Inferior parietal cortex (tissue), 1 donor: Measurements from ENCODE around the gene CDK2AP2.
"Not testable (repeated sequence)": the region's sequence is repeated elsewhere in the genome, so short reads cannot be mapped to it uniquely, and the experiment has no call there.

Experiments used
- DNase-seq: peaks from one replicate; pipeline ENCODE4 v3.0.0-alpha.2; 2016; ENCODE audit errors: extremely low spot score

The CDK2AP2 gene

DNA sequence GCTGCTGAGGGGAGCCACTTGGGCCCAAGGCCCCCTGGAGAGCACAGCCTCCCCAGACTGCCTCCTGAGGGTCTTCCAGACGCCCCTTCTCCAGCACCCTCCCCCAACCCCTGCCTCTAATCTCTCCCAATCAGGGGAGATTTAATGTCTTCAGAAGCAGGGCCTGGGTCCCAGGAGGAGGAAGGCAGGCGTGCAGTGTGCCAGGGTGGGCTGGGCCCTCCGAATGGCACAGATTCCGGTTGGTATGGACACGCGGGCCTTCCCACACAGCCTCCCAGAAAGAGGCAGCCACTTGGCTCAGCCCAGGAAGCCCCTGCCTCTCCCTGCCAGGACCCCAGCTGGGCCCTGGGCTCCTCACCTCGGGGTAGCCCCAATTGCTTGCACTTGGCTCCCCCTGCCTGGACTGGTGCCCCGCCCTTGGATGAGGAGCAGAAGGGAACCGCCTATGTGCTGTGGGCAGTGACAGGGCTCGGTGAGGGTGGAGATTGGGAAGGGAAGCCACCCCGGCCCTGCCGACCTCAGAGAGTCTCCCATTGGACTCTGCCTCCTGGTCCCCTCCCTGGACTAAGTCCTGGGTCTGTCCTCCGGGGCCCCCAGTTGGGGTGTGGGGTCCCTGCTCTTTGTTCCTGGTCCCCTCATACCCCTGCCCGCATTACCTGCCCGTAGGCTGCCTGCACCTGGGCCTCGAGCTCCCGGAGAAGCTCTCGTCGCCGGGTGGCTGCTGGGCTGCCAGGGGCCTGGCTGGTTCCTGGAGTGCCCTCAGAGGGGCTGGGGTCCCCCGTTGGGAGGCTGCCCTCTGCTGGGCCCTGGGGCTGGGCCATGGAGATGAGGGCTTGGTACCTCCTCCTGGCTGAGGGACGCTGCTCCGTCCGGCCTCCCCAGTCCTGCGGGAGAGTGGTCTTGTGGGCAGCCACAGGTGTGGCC, 15.9 kb upstream of the CDK2AP2 start:
- DNase-seq: no peak

DNA sequence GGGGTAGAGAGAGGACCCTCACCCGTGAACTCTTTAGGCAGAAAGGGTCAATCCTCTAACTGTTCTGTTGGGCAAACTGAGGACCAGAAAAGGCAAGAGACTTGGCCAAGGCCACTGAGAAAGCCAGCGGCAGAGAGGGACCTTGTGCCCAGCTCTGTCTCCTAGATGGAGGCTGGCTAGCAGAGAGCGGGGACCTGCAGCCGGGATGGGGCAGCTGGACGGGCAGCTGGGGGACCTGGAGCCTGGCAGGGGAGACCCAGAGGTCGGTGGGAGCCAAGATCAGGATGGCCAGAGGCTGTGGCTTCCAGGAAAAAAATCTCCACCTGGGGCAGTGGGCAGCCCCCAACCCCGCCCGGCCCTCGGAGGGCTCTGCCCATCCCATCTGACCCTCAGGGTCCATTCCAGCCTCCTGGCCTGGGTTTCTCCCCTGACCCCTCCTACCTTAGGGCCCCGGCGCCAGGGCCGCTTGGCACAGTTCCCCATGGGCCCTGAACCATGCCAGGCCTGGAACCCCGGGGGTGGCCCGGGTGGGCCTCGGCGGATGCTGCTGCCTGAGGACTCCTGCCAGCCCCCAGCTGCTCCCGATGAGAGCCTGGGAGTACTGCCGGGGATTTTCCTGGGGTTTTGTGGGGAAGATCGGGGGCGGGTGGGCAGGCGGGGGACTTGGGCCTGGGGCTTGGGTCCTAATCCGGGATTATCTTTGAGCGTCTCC, 15.0 kb upstream of the CDK2AP2 start, which contains the start of gene CABP2:
TSS of gene CABP2 (minus strand) at position 603 of the 712 bp plus-strand sequence. CDS start at position 483, 120 bp downstream.
- DNase-seq: no peak

DNA sequence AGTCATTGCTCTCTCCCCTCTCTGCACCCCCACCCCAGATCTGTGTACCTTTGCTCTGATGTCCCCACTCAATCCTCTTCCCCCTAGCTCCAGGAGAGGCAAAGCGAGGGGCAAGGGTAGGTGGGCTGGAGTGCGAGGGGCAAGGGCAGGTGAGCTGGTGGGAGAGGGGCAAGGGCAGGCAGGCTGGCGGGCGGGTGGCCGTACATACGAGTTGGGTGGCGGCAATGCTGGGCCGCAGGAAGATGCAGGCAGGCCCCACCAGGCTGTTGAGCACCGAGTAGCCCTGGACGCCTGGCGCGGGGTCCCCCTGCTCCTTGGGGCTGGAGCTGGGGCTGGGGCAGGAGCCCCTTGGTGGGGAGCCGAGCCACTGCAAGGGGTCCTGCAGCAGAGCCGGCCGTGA, 14.4 kb upstream of the CDK2AP2 start:
- no peak for DNase-seq

DNA sequence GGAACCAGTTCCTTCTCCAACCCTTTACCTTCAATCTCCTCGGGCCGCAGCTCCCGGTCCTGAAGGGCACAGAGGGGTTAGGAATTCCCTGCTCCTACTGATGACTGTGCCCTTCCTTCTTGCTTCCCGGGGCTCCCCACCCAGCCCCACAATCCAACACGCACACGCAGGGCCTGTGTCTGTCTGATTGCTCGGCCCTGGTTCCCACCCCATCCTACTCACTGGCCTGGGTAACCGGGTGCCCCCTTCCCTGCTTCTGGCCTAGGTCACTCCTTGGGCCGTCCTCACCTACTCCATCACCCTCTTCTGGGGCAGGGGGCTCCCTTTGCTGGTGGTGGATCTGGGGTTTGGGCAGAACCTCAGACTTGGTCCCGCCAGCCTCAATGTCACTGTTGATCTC, 14.0 kb upstream of the CDK2AP2 start:
- DNase-seq: no peak

DNA sequence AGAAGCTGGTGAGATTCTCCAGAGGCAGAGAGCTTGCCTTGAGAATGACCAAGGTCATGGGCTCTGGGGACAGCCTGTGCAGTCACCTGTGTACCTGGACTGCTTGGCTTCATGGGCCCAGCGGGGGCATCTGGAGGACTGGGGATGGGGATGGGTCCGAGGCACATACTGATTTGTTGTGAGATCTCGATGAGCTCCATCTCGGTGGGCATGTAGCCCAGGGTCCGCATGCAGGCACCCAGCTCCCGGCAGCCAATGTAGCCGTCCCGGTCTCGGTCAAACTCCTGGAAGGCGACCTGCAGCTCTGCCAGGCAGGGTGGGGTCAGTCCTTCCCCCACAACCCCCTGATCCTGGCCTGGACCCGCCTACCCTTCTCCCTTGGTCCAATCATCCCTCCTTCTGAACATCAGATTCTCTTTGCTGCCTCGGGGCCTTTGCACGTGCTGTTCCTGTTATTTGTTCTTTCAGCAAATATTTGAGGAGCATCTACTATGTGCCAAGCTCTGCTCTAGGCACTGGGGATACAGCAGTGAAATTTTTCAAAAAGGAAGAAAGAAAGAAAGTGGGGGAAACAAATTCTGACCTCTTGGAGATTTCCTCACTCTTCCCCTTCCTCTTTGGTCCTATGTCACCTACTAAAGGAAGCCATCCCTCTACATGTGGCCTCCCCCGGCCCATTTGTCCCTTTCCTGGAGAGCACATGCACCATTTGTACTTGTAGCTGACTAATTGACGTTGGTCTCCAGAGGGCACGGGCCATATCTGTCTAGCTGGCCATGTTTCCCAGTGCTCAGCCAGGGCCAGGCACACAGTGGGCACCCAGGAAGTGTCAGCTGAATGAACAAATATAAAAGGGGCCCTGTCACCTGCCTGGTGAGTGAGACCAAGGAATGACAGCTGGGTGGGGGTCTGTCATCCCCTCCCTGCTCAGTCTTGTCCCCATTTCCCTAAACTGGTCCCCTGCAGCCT, 13.2 kb upstream of the CDK2AP2 start:
- no peak for DNase-seq

DNA sequence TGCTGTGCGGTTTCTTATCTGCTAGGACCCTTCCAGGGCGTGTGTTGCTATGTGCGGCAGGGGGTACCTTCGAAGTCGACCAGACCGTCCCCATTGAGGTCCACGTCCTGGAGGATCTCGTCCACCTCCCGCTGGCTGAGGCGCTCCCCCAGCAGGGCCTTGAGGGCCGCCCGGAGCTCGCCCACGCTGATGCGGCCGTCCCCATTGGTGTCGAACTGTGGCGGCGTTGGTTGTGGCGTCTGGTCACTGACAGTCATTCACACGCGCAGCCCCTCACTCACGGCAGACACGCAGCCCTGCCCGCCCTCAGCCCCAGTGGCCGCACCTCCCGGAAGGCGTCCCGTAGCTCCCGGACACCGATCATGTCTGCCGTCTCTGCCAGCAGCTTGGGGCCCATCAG, 11.8 kb upstream of the CDK2AP2 start:
- DNase-seq: no peak

DNA sequence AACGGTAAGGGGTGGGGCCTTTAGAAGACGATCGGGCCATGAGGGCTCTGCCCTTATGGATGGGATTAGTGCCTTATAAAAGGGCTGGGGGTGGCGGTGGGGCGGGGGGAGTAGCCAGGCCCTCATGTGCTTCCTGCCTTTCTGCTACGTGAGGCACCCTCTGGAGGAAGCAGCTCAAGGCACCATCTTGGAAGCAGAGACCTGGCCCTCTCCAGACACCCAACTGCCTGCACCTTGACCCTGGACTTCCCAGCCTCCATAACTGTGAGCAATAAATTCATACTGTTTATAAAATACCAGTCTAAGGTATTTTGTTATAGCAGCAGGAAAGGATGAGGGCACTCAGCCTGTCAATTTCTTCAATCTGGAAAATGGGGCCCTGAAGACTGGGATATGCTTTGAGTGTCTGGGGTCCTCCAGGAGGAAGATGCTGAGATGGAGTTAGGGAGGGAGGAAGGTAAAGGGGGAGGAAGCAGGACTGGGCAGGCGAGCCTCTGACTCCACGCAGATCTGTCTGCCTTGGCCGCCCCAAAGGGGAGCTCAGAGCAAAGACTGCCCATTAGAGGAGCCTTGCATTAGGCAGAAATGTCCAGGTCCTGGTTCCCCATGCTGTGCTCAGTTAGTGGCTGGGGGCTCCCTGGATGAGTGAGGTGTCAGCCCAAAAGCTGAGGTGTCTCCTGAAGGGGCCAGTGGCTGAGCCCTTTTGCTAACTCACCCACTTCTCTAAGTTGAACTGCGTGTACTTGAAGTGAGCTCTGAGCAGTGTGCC, 10.0 kb upstream of the CDK2AP2 start:
- DNase-seq: no peak

DNA sequence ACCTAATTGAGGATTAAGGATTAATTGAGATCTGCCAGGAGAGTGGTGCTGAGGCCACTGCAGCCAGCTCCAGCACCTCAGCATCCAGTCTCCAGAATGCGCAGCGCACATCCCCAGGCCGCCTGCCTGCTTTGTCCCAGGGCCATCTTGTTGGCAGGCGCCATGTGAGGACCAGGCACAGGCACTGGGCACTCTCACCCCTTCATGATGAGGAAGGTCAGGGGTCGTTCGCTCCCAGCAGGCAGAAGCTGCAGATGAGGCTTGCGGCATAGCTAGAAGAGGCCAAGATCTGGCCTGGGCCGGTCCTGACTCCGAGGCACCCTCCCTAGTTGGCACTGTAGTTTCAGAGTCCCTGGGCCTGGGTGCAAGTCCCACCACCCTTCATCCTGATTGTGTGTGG, 8.8 kb upstream of the CDK2AP2 start:
- no peak for DNase-seq

DNA sequence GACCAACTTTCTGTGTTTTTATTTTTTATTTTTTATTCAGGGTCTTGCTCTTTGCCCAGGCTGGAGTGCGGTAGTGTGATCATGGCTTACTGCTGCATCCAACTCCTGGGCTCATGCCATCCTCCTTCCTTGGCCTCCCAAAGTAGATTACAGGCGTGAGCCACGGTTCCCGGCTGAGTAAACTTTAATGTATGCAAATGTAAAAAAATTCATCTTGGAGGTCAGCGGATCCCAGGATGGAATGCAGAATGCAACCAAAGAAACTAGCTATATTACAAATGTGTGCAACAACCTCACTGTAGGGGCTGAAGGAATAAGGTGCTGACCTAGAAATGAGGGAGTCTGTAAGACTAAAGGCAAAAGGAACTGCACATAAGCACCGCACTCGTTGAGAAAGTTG, 6.2 kb upstream of the CDK2AP2 start:
- no peak for DNase-seq

DNA sequence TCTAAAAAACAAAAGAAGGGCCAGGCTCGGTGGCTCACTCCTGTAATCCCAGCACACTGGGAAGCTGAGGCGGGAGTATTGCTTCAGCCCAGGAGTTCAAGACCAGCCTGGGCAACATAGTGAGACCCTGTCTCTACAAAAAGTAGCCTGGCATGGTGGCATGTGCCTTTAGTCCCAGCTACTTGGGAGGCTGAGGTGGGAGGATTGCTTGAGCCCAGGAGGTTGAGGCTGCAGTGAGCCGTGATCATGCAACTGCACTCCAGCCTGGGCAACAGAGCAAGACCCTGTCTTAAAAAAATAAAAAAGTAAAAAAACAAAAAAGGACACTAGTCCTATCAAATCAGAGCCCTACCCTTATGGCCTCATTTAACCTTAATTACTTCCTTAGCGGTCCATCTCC, 3.6 kb upstream of the CDK2AP2 start:
- DNase-seq: not testable (repeated sequence)

DNA sequence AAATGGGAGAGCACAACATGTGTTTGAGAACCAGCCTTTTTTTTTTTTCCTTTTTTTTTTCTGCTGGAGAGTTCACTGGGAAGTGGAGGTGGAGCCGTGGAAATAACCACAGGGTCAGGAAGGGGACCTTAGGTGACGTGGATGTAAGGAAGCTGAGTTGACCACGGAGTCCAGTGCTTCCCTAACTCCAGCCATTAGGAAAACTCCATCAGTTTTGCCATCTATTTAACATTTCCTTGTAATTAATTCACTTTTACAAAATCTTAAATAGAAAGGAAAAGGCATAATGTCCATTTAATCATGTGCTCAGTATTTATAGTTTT, 2.0 kb upstream of the CDK2AP2 start:
- DNase-seq: no peak

DNA sequence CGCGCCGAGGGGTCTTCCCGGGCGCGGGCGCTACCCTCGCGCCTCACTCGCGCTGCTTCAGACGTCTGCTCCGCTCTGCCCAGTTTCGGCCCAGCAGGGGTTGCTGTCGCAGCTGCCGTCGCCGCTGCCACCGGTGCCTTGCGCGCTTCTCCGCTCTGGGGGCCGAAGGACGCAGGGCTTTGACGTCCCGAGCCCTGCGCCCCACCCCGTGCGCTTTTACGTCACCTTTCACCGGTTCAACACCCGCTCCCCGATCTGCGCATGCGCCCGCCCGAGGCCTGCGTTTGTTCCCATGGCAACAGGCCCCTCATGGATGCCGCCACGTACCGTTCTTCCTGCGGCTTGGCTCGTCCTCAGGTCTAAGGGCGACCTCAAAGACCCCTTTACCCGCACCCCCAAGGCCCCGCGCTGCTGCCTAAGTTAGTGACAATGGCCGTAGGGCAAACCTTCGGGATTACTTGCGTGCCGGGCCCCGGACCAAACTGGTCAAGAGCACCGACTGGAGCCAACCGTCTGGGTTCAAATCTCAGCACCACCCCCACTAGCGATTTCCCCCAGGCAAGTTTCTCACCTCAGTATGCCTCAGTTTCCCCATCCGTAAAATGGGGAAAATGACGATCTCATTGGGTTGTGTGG, 642 bp upstream of the CDK2AP2 start:
- DNase-seq: peak; percentile 95

DNA sequence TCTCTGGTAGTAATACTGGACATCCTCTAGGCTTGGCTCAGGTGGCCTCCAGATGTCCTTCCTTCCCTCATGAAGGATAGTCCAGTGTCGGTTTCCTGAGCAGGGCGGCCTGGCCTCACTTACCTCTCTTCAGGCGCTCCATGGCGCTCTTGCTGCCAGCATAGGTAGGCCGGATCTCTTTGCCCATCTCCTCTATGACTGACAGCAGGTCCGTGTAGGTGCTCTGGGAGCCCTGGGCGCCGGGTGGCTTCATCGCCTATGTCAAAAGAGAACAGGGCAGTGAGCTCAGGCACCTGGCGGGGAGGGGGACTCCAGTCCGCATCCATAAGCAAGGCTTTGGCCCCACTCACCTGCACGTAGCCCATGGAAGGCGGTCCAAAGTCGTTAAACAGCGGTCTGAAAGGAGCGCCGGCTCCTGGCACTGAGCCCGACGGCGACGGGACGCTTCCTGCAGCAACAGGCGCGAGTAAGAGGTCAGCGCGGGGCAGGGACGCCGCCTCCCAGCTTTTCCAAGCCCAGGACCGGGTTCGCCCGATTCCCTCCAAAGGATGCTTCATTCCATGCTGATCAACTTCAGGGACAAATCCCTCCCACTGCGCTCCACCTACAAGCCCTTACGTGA, 609 bp downstream of the CDK2AP2 start:
- DNase-seq: no peak

DNA sequence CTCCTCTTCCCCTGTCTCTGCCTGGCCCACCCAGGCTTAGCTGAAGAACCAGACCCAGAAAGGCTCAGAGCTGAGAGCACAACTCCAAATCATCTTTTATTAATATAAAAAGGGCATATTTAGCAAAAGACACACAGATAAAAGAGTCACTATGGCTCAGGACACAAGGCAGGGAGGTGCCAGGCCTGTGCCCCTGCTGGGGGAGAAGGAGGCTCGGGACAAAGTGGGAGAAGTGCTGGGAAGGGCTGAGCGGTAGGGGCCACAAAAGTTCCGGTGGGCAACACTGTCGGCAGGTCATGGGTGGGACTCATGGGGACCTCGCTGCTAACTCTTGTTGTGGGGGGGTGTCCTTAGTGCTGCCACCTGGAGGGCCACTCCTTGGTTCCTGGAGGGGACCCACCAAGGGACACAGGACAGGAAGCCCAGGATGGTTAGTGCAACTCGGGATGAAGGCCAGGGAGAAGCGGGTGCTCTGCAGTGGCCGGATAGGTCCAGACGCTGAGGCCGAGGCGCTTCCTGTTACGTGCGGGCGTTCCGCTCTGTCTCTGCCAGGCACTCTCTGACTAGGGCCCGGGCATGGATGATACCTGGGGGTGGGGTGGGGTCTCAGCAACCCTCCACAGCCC, 1.4 kb downstream of the CDK2AP2 start:
- no peak for DNase-seq

DNA sequence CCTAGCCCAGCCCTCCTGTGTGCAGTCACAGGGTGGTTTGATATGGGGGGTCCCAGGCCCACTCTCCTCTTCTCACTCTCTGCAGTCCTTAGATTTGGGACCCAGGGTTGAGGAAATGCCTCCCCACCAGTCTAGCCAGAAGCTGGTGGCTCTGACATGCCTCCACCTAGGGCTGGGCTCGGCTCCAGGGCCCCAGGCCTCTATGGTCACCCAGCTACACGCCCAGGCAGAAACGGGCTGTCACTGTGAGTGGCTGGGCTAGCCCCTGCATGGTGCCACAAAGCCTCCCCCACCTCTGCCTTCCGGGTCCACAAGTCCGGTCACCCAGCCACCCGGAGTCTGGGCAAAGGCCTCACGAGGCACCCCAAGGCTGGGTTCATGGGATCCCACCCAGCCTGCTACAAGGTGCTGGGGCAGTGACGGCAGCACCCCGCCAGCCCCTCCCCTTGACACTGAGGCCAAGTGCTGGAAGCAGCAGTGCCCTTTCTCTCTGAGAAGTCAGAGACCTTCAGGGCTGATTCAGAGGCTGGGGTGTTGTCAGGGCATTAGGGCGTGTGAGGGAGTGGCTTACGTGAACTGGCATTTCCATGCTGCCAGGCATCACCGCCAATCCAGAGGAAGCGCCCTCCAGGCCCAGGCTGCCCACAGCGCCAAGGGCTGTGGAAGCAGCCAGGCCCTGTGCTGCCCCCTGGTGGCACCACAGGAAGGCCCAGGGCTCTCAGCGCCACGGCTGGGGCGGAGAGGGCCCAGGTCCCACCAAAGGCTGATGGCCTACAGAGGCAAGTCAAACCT, 2.2 kb downstream of the CDK2AP2 start:
- DNase-seq: peak; percentile 83

DNA sequence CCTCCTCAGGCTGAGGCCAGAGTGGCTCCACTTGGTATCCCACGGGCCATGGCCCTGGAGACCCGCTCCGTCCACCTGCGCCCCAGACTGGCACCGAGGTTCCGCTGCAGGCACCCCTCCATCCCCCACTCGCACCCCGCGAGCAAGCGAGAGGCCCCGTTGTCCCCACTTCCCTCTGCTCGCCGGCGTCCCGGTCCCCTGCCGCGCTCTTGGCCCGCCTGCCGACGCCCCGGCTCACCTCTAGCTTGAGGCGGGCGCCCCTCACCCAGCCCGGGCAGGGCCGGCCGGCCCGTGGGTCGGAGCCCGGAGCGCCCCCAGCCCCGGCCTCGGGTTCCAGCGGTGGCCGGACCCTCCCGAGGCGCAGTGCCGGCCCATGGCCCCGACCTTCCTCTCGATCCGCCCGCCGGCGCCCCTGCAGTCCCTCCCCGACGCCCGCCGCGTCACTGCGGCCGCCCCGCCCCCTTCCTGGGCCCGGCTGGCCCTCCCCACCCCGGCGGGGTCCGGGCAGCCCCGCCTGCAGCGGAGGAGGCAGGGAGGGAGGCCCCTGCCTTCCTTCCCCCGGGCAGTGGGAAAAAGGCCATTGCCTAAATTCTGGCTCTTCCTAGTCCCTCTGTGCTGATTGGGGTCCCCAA, 2.9 kb downstream of the CDK2AP2 start, which contains the start of gene PITPNM1:
TSS of gene PITPNM1 (minus strand) at position 414 of the 632 bp plus-strand sequence. CDS start 1,183 bp downstream, outside the sequence.
- DNase-seq: no peak

DNA sequence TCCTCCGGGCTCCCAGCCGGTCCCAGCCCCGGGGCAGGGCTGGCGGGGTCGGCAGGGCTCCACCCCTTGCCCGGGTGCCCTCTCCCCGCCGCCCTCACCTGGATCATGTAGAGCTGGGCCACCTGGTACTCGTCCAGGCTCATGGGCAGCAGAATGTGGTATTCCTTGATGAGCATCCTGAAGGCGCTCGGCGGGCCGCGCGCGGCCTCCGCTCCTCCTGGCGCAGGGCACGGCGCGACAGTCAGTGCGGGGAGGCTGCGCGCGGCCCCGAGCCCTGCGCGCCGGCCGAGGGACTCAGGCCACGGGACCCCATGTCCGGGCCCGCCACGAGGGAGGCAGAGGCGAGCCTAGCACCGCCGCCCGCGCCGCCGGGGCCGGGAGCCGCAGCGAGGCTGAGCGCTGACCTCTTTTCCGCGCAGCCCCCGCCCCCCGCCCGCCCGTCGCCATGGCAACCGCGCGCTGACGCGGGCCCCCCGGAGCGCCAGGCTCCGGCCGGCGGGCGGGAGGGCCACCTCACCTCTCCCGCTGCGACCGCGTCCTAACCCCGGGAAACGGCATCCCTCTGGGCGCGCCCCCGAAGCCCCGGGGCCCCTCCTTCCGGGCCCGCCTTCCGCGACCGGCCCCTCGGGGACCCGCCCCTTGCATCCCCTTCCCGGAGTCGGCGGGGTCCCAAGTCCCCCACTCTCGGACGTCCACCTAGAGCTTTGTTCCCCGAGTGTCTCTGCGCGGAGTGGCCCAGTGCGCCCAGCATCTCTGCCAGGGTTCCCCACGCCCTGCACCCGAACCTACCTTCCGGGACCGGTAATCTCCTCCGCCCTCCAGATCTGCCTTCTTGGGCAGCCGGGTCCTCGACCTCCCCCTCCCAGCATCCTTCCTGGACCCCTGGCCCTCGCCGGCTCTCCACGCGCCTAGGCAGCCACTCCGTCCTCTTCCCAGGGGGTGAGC, 3.7 kb downstream of the CDK2AP2 start:
- no peak for DNase-seq
